ENCODE results near the gene LCN12.

The LCN12 gene

DNA sequence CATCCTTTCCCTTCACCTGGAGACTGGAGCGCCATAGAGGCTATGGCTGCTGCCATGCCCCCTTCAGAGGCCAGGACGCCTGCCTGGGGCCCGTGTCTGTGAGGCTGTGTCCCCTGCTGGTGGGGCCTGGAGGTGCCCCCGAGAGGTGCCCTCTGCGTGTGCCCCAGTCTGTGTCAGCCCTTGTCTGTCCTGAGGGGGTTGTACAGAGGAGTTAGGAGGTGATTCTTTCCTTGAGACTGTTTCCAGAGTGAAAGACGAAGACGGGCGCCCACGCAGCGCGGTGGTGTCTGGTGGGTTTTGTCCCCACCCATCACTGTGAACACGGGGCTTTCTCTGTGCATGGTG, 41.2 kb upstream of the LCN12 start:
- TF ChIP-seq, protein P1, sequence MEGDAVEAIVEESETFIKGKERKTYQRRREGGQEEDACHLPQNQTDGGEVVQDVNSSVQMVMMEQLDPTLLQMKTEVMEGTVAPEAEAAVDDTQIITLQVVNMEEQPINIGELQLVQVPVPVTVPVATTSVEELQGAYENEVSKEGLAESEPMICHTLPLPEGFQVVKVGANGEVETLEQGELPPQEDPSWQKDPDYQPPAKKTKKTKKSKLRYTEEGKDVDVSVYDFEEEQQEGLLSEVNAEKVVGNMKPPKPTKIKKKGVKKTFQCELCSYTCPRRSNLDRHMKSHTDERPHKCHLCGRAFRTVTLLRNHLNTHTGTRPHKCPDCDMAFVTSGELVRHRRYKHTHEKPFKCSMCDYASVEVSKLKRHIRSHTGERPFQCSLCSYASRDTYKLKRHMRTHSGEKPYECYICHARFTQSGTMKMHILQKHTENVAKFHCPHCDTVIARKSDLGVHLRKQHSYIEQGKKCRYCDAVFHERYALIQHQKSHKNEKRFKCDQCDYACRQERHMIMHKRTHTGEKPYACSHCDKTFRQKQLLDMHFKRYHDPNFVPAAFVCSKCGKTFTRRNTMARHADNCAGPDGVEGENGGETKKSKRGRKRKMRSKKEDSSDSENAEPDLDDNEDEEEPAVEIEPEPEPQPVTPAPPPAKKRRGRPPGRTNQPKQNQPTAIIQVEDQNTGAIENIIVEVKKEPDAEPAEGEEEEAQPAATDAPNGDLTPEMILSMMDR (IDR thresholded peaks at IDR 0.05; ENCODE audit: insufficient read depth, low read length, missing control alignments) = no peak
- ChIA-PET POLR2A (no interaction called here), CTCF (interaction anchor here (0.7 kb wide), 1 partner anchor 19 kb away, joined by 3 read pairs; no protein-coding TSS in a partner anchor)
- no peak for DNase-seq (ENCODE audit: low read depth, low spot score)
- no peak overlapping the region for H3K4me3 ChIP-seq (ENCODE audit: low read depth, low read length)

DNA sequence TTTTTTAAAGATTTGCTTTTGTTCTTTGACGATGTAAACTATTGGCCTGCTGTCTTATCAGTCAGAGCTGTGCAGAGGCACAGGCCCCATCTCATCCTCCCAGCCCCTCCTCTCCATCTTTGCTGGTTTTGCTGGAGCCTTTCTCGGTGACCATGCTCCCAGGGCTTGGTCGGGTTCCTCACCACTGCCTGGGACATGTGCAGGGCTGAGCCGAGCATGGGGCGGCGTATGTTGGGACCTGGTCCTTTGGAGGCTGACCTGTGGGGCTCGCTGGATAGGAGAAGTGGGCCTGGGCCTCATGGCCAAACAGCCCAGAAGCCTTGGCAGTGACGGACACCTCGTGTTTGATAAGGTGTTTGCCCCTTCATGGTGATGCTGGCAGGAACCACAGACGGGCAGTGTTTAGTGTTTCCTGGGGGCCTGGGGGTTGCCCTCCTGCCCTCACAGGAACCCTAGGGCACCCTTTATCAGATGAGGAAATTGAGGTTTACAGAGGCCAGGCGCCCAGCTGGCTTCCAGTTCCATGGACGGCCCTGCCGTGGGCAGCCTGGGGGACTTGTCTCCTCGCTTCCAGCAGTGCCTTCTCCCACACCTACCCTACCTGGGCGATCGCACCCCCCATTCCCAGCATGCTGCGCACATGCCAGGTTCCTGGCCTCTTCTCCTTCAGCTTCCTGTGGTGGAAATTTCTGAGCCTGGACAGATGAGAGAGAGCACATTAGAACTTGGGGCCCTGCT, 38.2 kb upstream of the LCN12 start:
- H3K4me3 ChIP-seq (ENCODE audit: low read depth, low read length) = no peak overlapping the region
- TF ChIP-seq, protein P1 (IDR thresholded peaks at IDR 0.05; ENCODE audit: insufficient read depth, low read length, missing control alignments) = no peak
- CTCF ChIA-PET = no interaction called here
- DNase-seq (ENCODE audit: low read depth, low spot score) = no peak
- POLR2A ChIA-PET = no interaction called here

DNA sequence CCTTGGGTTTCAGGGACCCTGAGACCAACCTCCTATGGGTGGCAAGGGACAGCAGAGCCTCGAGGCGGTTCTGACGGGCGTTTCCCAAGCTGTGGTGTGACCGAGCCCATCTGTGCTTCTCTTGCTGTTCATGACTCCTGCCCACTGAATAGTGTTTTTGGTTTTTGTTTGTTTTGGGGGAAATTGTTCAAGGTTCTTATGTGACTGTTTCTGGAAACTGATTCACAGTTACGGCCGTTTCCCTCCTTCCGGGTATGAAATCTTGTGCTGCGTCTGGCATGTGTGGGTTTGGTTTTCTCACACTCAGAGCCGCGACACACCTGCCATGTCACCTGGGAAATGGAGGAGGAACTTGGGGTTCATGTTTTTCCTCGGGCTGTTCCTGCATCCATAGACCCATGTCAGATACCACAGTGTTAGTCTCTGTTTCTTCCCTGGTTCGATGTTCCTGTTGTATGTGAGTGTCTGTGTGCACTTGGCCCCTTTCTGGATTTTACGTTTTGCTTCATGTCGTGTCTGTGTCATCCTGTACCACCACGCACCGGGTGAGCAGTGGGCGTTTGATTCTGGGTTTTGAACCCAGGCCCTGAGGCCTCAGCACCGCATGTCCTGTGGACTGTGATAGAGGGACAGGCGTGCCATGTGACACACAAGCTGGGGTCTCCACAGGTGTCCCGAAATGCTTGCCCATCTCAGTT, 36.3 kb upstream of the LCN12 start:
- CTCF ChIA-PET = no interaction called here
- no peak for DNase-seq (ENCODE audit: low read depth, low spot score)
- no peak overlapping the region for H3K4me3 ChIP-seq (ENCODE audit: low read depth, low read length)
- POLR2A ChIA-PET = no interaction called here
- TF ChIP-seq, protein P1 (IDR thresholded peaks at IDR 0.05; ENCODE audit: insufficient read depth, low read length, missing control alignments) = no peak

DNA sequence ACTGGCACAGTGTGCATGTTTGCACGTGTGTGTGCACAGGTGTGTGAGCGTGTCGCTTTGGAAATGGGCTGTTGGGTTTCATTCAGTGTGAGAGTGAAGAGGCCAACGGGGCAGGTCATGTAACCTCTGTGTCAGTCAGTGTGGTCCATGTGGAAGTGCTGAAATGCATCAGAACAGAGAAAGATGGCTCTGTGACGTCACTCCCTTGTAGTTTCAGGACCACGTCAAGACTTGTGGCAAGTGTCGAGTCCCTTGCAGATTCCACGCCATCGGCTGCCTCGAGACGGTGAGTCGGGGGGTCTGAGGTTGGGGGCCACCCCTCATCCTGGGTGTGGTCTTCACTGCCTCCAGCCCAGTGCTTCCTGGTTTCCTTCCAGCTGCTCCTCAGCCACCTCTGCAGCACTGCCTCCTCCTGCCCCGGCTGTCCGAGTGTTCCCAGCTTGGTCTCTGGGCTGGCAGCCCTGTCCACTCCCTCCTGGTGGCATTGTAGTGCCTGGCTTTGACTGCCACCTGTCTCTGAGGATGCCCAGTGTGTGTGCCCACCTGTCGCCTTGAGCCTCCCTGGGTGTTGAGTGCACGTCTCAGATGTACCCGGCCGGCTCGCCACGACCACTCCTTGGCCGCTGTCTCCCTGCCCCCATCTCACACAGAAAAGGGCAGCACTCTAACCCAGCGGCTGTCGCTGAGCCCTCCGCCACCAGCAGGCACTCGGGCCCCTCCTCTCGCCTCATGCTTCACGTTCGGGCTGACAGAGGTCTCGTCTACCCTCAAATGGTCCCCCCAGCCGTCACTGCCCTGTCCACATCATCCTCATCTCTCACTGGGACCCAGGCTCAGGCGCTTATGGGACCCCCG, 35.5 kb upstream of the LCN12 start:
- ChIA-PET POLR2A (no interaction called here), CTCF (no interaction called here)
- H3K4me3 ChIP-seq (ENCODE audit: low read depth, low read length) = no peak overlapping the region
- TF ChIP-seq, protein P1 (IDR thresholded peaks at IDR 0.05; ENCODE audit: insufficient read depth, low read length, missing control alignments) = no peak
- DNase-seq (ENCODE audit: low read depth, low spot score) = no peak

DNA sequence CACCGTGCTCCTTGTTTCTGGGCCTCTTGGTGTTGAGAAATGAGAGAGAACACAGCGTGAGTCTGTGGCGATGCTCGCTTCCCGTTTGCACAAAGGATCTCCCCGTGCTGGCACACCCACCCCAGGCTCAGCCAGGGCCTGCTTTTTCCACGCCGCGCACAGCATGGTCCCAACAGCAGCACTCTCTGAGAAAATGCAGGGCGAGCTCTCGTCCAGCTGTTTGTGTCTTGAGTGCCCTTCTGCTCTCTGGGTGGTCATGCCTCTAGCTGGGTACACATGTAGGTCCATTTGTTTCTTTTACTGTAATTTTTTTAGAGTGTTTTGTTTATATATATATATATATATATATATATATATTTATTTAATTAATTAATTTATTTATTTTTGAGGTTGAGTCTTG, 34.2 kb upstream of the LCN12 start:
- H3K4me3 ChIP-seq (ENCODE audit: low read depth, low read length) = no peak overlapping the region
- DNase-seq (ENCODE audit: low read depth, low spot score) = no peak
- TF ChIP-seq, protein P1 (IDR thresholded peaks at IDR 0.05; ENCODE audit: insufficient read depth, low read length, missing control alignments) = no peak
- POLR2A ChIA-PET = no interaction called here
- CTCF ChIA-PET = no interaction called here

DNA sequence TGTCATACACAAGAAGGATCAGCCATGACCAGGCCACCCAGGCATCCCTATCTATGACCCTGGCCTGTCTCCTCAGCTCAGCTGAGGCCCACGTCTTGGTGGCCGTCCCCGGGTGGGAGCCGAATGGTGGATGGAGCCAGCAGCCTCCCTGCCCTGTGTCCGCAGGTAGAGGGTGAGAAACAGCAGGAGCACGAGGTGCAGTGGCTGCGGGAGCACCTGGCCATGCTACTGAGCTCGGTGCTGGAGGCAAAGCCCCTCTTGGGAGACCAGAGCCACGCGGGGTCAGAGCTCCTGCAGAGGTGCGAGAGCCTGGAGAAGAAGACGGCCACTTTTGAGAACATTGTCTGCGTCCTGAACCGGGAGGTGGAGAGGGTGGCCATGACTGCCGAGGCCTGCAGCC, 32.0 kb upstream of the LCN12 start:
- TF ChIP-seq, protein P1 (IDR thresholded peaks at IDR 0.05; ENCODE audit: insufficient read depth, low read length, missing control alignments) = no peak
- POLR2A ChIA-PET = no interaction called here
- CTCF ChIA-PET = interaction anchor here (0.9 to 2.1 kb wide), 3 partner anchors 16 to 115 kb away, joined by 3 to 6 read pairs (median 4); no protein-coding TSS in a partner anchor
- DNase-seq (ENCODE audit: low read depth, low spot score) = no peak
- no peak overlapping the region for H3K4me3 ChIP-seq (ENCODE audit: low read depth, low read length)

Measured in AG04449 (cell line).